Osteocyte (in vitro differentiated cells): ENCODE results near the gene PIPOX. TPM values are rescaled to one million over a fixed set of nuclear protein-coding genes. Genes with fewer than 3 reads are reported as not detected.

Source experiments
- DNase-seq: peaks from one replicate; pipeline ENCODE4 v3.0.0; 2021; ENCODE audit warnings: mixed read lengths; ENCODE audit not compliant: unreplicated experiment; ENCODE audit errors: extremely low spot score
- H3K27ac Mint-ChIP-seq: one replicate; pipeline ENCODE4 v1.8.0; 2021; ENCODE audit warnings: mild to moderate bottlenecking, mixed read lengths; ENCODE audit not compliant: unreplicated experiment
- H3K27me3 Mint-ChIP-seq: one replicate; pipeline ENCODE4 v1.8.0; 2021; ENCODE audit warnings: mixed read lengths; ENCODE audit not compliant: unreplicated experiment
- H3K36me3 Mint-ChIP-seq: one replicate; pipeline ENCODE4 v1.8.0; 2021; ENCODE audit warnings: mixed read lengths; ENCODE audit not compliant: unreplicated experiment
- H3K4me1 Mint-ChIP-seq: one replicate; pipeline ENCODE4 v1.8.0; 2021; ENCODE audit warnings: mixed read lengths; ENCODE audit not compliant: unreplicated experiment
- H3K4me3 Mint-ChIP-seq: one replicate; pipeline ENCODE4 v1.8.0; 2021; ENCODE audit warnings: mild to moderate bottlenecking, moderate library complexity, mixed read lengths; ENCODE audit not compliant: unreplicated experiment
- H3K9me3 Mint-ChIP-seq: one replicate; pipeline ENCODE4 v1.8.0; 2021; ENCODE audit warnings: mixed read lengths; ENCODE audit not compliant: unreplicated experiment
- CTCF ChIP-seq: fragments of 200-600 bp; sonication (generic); IDR thresholded peaks from 2 replicates; pipeline ENCODE4 v1.5.0; 2021; ENCODE audit warnings: antibody characterized with exemption, mild to moderate bottlenecking, moderate library complexity
- total RNA-seq: library from RNA; stranded (reverse); gene quantifications from 2 replicates; pipeline ENCODE4 v1.2.1, GENCODE V29; 2021

The PIPOX gene
- total RNA-seq, 1 donor from 2014 or later, result 1.6 TPM

- no peak for TF ChIP-seq CTCF
- H3K9me3 Mint-ChIP-seq, result no peaks in the 10 kb centered on the region
- peaks cover 2% of the 10 kb centered on the region for H3K36me3 Mint-ChIP-seq
- H3K4me1 Mint-ChIP-seq, result no peaks in the 10 kb centered on the region
- H3K4me3 Mint-ChIP-seq, result no peak overlapping the region
- peaks cover 14% of the 10 kb centered on the region for H3K27me3 Mint-ChIP-seq
- no peak for DNase-seq
- no peak overlapping the region for H3K27ac Mint-ChIP-seq
Observed at GRCh38 chr17:29071303-29071702, 28.4 kb downstream of the PIPOX start.

- Mint-ChIP-seq H3K4me3 (no peak overlapping the region), H3K27ac (no peak overlapping the region), H3K27me3 (peaks cover 10% of the 10 kb centered on the region), H3K9me3 (no peaks in the 10 kb centered on the region), H3K36me3 (peaks cover 5% of the 10 kb centered on the region), H3K4me1 (no peaks in the 10 kb centered on the region)
- TF ChIP-seq CTCF, result no peak
- DNase-seq, result no peak
Observed at GRCh38 chr17:29073045-29073444, 30.1 kb downstream of the PIPOX start.

GRCh38 chr17:29073520-29073919 lies 30.6 kb downstream of the PIPOX start:
- Mint-ChIP-seq H3K27me3 (peaks cover 9% of the 10 kb centered on the region), H3K36me3 (peaks cover 5% of the 10 kb centered on the region), H3K4me1 (peaks cover 4% of the 10 kb centered on the region), H3K9me3 (no peaks in the 10 kb centered on the region), H3K4me3 (no peak overlapping the region), H3K27ac (no peak overlapping the region)
- no peak for TF ChIP-seq CTCF
- DNase-seq, result no peak

GRCh38 chr17:29074488-29074887 lies 31.5 kb downstream of the PIPOX start:
- DNase-seq, result no peak
- H3K9me3 Mint-ChIP-seq, result no peaks in the 10 kb centered on the region
- no peak overlapping the region for H3K4me3 Mint-ChIP-seq

GRCh38 chr17:29076087-29076486 lies 33.1 kb downstream of the PIPOX start:
- no peak for TF ChIP-seq CTCF
- Mint-ChIP-seq H3K4me3 (no peak overlapping the region), H3K9me3 (no peaks in the 10 kb centered on the region), H3K4me1 (peaks cover 13% of the 10 kb centered on the region), H3K36me3 (peaks cover 8% of the 10 kb centered on the region), H3K27me3 (peaks cover 6% of the 10 kb centered on the region), H3K27ac (no peak overlapping the region)
- no peak for DNase-seq

More at GRCh38 chr17:29074488-29074887, 31.5 kb downstream of the PIPOX start:
- Mint-ChIP-seq H3K27ac (no peak overlapping the region), H3K36me3 (peaks cover 5% of the 10 kb centered on the region), H3K27me3 (peaks cover 9% of the 10 kb centered on the region), H3K4me1 (peaks cover 10% of the 10 kb centered on the region)
- no peak for TF ChIP-seq CTCF
